SK-N-SH (cell line): ENCODE results near the gene ADM. TPM values are rescaled to one million over a fixed set of nuclear protein-coding genes. Genes with fewer than 3 reads are reported as not detected.

Experiments
- CTCF ChIA-PET: fragments of 300-600, 350-600 bp; formaldehyde crosslinking; extraction: SDS; loops from one replicate; lab custom pipeline; 2021; lab: Yijun Ruan, JAX
- POLR2A ChIA-PET: fragments of 350-600 bp; sonication (Branson Sonifier 250); formaldehyde crosslinking; extraction: SDS; loops from one replicate; lab custom pipeline; 2020; ENCODE audit warnings: antibody characterized with exemption, inconsistent platforms; lab: Yijun Ruan, JAX
- DNase-seq: peaks from one replicate; pipeline ENCODE4 v3.0.0; 2012
- H2AFZ ChIP-seq: fragments of 200-600 bp; sonication (generic); 2 replicates; pipeline ENCODE4 v1.8.1; 2016; ENCODE audit warnings: antibody characterized with exemption, mild to moderate bottlenecking, low read depth
- H3F3A ChIP-seq: fragments of 200-600 bp; sonication (generic); replicated peaks from 2 replicates; pipeline ENCODE3; 2016; ENCODE audit warnings: antibody characterized with exemption, mild to moderate bottlenecking; ENCODE audit not compliant: insufficient read depth
- H3K27ac ChIP-seq, 2 experiments: fragments of 200-500 bp in 1 of 2; fragments of 200-600 bp in 1 of 2; sonication (Bioruptor generic) in 1 of 2; sonication (generic), shearing (Covaris generic) in 1 of 2; 2 replicates each; pipeline versions ENCODE4 v1.5.1 to v1.6.1; 2014 to 2016; ENCODE audit warnings: low read depth in 2 of 2, inconsistent platforms in 1 of 2, low read length in 1 of 2, mild to moderate bottlenecking in 1 of 2, mixed read lengths in 1 of 2
- H3K27me3 ChIP-seq: fragments of 200-600 bp; sonication (generic), shearing (Covaris generic); 2 replicates; pipeline ENCODE4 v1.6.1; 2016; ENCODE audit warnings: mixed run types; ENCODE audit not compliant: insufficient read depth
- H3K36me3 ChIP-seq, 2 experiments: fragments of 200-500 bp in 1 of 2; fragments of 200-600 bp in 1 of 2; sonication (Bioruptor generic) in 1 of 2; sonication (generic) in 1 of 2; replicated peaks in 1 of 2; 2 replicates each; pipeline versions ENCODE3 to v1.5.1; 2014 to 2016; ENCODE audit warnings: low read length in 1 of 2, mild to moderate bottlenecking in 1 of 2; ENCODE audit not compliant: insufficient read depth in 2 of 2, control insufficient read depth in 1 of 2
- H3K4me1 ChIP-seq, 2 experiments: fragments of 200-500 bp in 1 of 2; fragments of 200-600 bp in 1 of 2; sonication (Bioruptor generic) in 1 of 2; sonication (generic), shearing (Covaris generic) in 1 of 2; 2 replicates each; pipeline versions ENCODE4 v1.5.1 to v1.6.1; 2014 to 2016; ENCODE audit warnings: low read depth in 1 of 2, low read length in 1 of 2, mixed run types in 1 of 2; ENCODE audit not compliant: insufficient read depth in 2 of 2, control insufficient read depth in 1 of 2
- H3K4me2 ChIP-seq: fragments of 200-600 bp; sonication (generic), shearing (Covaris generic); 2 replicates; pipeline ENCODE4 v1.6.1; 2017; ENCODE audit warnings: mixed run types
- H3K4me3 ChIP-seq, 2 experiments: fragments of 200-500 bp in 1 of 2; fragments of 200-600 bp in 1 of 2; sonication (Bioruptor generic) in 1 of 2; sonication (generic), shearing (Covaris generic) in 1 of 2; 2 replicates each; pipeline versions ENCODE4 v1.5.1 to v1.8.1; 2014 to 2016; ENCODE audit warnings: low read depth in 2 of 2, inconsistent platforms in 1 of 2, low read length in 1 of 2, mild to moderate bottlenecking in 1 of 2, mixed read lengths in 1 of 2, moderate library complexity in 1 of 2
- H3K79me2 ChIP-seq: fragments of 200-600 bp; sonication (generic); 2 replicates; pipeline ENCODE4 v1.8.1; 2017; ENCODE audit warnings: mild to moderate bottlenecking; ENCODE audit not compliant: insufficient read depth
- H3K9ac ChIP-seq: fragments of 200-600 bp; sonication (generic); 2 replicates; pipeline ENCODE4 v1.6.1; 2017; ENCODE audit warnings: mixed run types
- H3K9me2 ChIP-seq: fragments of 200-600 bp; sonication (generic); 2 replicates; pipeline ENCODE4 v1.6.1; 2017; ENCODE audit warnings: mixed run types
- H3K9me3 ChIP-seq: fragments of 200-600 bp; sonication (generic); 2 replicates; pipeline ENCODE4 v1.6.1; 2017; ENCODE audit warnings: mixed run types, mild to moderate bottlenecking, moderate library complexity
- H4K20me1 ChIP-seq: fragments of 200-600 bp; sonication (generic); 2 replicates; pipeline ENCODE4 v1.6.1; 2017; ENCODE audit warnings: mild to moderate bottlenecking, mixed run types; ENCODE audit not compliant: insufficient read depth
- CHD2 ChIP-seq: fragments of 150-350 bp; IDR thresholded peaks from 2 replicates; pipeline ENCODE4 v1.6.1; 2018; ENCODE audit warnings: low read length; ENCODE audit not compliant: partially characterized antibody
- EP300 ChIP-seq, 2 experiments: IDR thresholded peaks; 2 replicates each; pipeline versions ENCODE4 v1.4.0 to v1.6.1; 2012; ENCODE audit warnings: borderline replicate concordance in 1 of 2, low read depth in 1 of 2, low read length in 1 of 2
- EZH2phosphoT487 ChIP-seq: fragments of 200-600 bp; sonication (generic); IDR thresholded peaks from 2 replicates; pipeline ENCODE4 v1.6.1; 2017; ENCODE audit warnings: low read depth, mixed run types, mild to moderate bottlenecking, antibody characterized with exemption, moderate library complexity, borderline replicate concordance
- FOSL2 ChIP-seq: IDR thresholded peaks from 2 replicates; pipeline ENCODE4 v1.4.0; 2012; ENCODE audit warnings: low read depth, mild to moderate bottlenecking, moderate library complexity, borderline replicate concordance
- FOXJ3 ChIP-seq: sonication (generic); formaldehyde crosslinking; IDR thresholded peaks from 2 replicates; pipeline ENCODE4 v1.5.1; 2020; ENCODE audit warnings: mild to moderate bottlenecking, missing genetic modification reagents
- NFIC ChIP-seq: IDR thresholded peaks from 2 replicates; pipeline ENCODE4 v1.4.0; 2012; ENCODE audit warnings: borderline replicate concordance
- RFX5 ChIP-seq: IDR thresholded peaks from 2 replicates; pipeline ENCODE4 v1.6.1; 2012; ENCODE audit warnings: mild to moderate bottlenecking, improper control_type of control experiment, low read length
- RXRA ChIP-seq: IDR thresholded peaks from 2 replicates; pipeline ENCODE4 v1.4.0; 2012; ENCODE audit warnings: low read depth, mild to moderate bottlenecking, borderline replicate concordance
- TAF1 ChIP-seq: IDR thresholded peaks from 2 replicates; pipeline ENCODE4 v1.6.1; 2012; ENCODE audit warnings: low read depth, mild to moderate bottlenecking, low read length, moderate library complexity, borderline replicate concordance
- YY1 ChIP-seq: IDR thresholded peaks from 2 replicates; pipeline ENCODE4 v1.4.0; 2012; ENCODE audit warnings: low read depth, mild to moderate bottlenecking
- WGBS: methylation state at CpG from one replicate; pipeline ENCODE4 v1.1.6; 2017; ENCODE audit warnings: low lambda C conversion rate; 5-methylcytosine and 5-hydroxymethylcytosine counted together
- polyA plus RNA-seq, 3 experiments: library from polyadenylated mRNA; depleted of rRNA; stranded (reverse); fragments of >200 nt; gene quantifications; 2 replicates each; pipeline ENCODE4 v1.2.3, GENCODE V29; 2012
- TF ChIP-seq, protein P1 (sequence below): IDR thresholded peaks from 2 replicates; pipeline ENCODE4; 2012
- TF ChIP-seq, protein P2 (sequence below): IDR thresholded peaks from 2 replicates; pipeline ENCODE4 v1.4.0; 2012; ENCODE audit warnings: low read depth, borderline replicate concordance
- TF ChIP-seq, protein P3 (sequence below): IDR thresholded peaks from 2 replicates; pipeline ENCODE4 v1.4.0; 2012; ENCODE audit warnings: low read depth
- TF ChIP-seq, protein P4 (sequence below): fragments of 150-350 bp; IDR thresholded peaks from 2 replicates; pipeline ENCODE4 v1.6.1; 2017; ENCODE audit warnings: antibody characterized with exemption, low read length, low read depth, borderline replicate concordance

ADM gene
- polyA plus RNA-seq, 1 of the 3 experiments (the other 2 are of a cell fraction) = 50.6 TPM

DNA sequence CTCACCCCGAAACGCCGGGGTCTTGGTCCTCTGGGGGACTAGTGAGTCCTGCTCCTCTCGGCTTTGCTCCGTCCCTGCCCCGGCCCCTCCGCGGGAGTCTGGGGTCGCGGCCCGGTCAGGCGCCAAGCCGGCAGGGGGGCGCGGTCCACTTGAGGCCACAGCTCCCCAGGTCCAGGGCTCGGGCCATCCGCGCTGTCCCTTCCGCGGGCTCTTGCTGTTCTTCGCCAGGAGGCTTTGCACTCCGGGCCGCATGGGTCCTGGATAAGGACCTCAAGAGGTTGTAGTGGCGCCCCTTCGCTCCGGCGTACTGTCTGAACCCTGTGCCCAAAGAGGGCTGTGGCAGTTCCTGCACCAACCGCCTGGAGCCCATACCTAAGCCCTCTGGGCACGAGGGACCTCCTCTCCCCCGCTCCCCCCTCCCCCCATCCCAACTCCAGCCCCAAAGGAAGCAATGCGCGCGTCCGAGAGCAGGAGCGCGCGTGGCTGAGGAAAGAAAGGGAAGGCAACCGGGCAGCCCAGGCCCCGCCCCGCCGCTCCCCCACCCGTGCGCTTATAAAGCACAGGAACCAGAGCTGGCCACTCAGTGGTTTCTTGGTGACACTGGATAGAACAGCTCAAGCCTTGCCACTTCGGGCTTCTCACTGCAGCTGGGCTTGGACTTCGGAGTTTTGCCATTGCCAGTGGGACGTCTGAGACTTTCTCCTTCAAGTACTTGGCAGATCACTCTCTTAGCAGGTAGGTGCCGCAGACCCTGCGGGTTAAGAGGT, at the start of gene ADM (continued):
- TF ChIP-seq FOXJ3 (CRISPR knock-in tag) (no peak), RFX5 (no peak), FOSL2 (no peak), TAF1 (peak; percentile 97), CHD2 (peak; percentile 63), EZH2phosphoT487 (no peak), NFIC (0 out of 2 replicates have a peak, but pooled peaks have one; percentile 2)
- TF ChIP-seq, protein P1, sequence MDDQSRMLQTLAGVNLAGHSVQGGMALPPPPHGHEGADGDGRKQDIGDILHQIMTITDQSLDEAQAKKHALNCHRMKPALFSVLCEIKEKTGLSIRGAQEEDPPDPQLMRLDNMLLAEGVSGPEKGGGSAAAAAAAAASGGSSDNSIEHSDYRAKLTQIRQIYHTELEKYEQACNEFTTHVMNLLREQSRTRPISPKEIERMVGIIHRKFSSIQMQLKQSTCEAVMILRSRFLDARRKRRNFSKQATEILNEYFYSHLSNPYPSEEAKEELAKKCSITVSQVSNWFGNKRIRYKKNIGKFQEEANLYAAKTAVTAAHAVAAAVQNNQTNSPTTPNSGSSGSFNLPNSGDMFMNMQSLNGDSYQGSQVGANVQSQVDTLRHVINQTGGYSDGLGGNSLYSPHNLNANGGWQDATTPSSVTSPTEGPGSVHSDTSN = no peak; the same call in 1 of the 2 replicates

DNA sequence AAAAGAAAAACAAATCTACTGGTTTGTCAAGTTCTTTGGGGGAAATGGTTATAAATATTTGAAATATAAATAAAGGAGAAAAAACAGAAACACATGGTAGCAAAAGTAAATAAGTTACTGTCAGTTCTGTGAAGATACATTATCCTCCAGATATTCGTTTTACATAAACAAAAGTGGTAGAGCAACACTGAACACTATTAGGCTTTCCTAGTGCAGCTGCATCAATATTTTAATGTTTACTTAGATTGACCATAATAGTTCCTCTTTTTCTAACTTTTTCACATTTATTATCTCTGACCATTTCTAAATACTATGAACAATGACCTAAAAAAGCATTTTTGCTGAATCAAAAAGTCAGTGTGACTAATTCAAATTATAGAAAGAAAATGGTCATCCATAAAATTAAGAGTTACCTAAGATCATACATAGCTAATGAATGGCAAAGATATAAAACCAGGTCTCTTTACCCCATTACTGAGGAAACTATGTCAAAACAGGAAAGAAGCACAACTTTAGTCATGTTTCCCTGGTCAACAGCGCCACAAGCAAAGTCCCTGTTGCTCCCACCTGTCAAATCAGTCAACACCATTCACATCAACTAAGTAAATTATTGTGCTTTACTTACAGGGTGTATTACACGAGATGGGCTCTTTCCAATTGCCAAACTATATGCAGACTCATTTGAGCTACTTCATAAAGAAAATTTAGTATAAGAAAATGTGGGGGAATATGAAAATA, 49.3 kb upstream of the ADM start:
- ChIA-PET POLR2A (interaction anchor here (1.5 kb wide), 1 partner anchor 50 kb away, joined by 4 read pairs; no protein-coding TSS in a partner anchor), CTCF (interaction anchor here (1.0 to 1.3 kb wide), 2 partner anchors 49 to 52 kb away, joined by 3 read pairs; partner anchors contain the start of gene ADM)
- no peak overlapping the region for H3K4me2 ChIP-seq
- H3K36me3 ChIP-seq = no peaks in the 10 kb centered on the region
- H3K4me1 ChIP-seq = peaks cover 0 to 2% of the 10 kb centered on the region in 2 experiments; a peak in 3 of 4 replicates
- peaks cover 14% of the 10 kb centered on the region; the same call in 1 of the 2 replicates for H4K20me1 ChIP-seq
- no peaks in the 10 kb centered on the region for H3K27me3 ChIP-seq
- TF ChIP-seq, protein P2, sequence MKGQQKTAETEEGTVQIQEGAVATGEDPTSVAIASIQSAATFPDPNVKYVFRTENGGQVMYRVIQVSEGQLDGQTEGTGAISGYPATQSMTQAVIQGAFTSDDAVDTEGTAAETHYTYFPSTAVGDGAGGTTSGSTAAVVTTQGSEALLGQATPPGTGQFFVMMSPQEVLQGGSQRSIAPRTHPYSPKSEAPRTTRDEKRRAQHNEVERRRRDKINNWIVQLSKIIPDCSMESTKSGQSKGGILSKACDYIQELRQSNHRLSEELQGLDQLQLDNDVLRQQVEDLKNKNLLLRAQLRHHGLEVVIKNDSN = no peak
- TF ChIP-seq EP300 (IDR thresholded peaks at IDR 0.05; ENCODE audit: borderline replicate concordance in 1 of 2, low read depth in 1 of 2, low read length in 1 of 2) = no peak
- TF ChIP-seq, protein P3, sequence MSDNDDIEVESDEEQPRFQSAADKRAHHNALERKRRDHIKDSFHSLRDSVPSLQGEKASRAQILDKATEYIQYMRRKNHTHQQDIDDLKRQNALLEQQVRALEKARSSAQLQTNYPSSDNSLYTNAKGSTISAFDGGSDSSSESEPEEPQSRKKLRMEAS = no peak
- no peak for TF ChIP-seq EZH2phosphoT487
- TF ChIP-seq CHD2 = no peak
- no peak for TF ChIP-seq YY1
- no peak for TF ChIP-seq RXRA
- TF ChIP-seq, protein P4, sequence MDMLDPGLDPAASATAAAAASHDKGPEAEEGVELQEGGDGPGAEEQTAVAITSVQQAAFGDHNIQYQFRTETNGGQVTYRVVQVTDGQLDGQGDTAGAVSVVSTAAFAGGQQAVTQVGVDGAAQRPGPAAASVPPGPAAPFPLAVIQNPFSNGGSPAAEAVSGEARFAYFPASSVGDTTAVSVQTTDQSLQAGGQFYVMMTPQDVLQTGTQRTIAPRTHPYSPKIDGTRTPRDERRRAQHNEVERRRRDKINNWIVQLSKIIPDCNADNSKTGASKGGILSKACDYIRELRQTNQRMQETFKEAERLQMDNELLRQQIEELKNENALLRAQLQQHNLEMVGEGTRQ = no peak
- peaks cover 5% of the 10 kb centered on the region for H3F3A ChIP-seq
- no peaks in the 10 kb centered on the region for H3K9me3 ChIP-seq
- H3K4me3 ChIP-seq = no peak overlapping the region
- H2AFZ ChIP-seq = no peak overlapping the region
- 81% methylated on average over 3 of the region's 3 CpGs for WGBS
- DNase-seq = no peak
- H3K27ac ChIP-seq = no peak overlapping the region
- no peaks in the 10 kb centered on the region for H3K9me2 ChIP-seq
- H3K9ac ChIP-seq = no peak overlapping the region
- H3K79me2 ChIP-seq = peaks cover 82% of the 10 kb centered on the region
